GM19099 (cell line): ENCODE measurements around the gene IL36G.

Source experiments
- POLR2A ChIP-seq: IDR thresholded peaks from 3 replicates; pipeline ENCODE4 v1.6.1; 2011; ENCODE audit warnings: low read depth; ENCODE audit not compliant: insufficient read length; ENCODE audit errors: extremely low read depth

The IL36G gene

DNA sequence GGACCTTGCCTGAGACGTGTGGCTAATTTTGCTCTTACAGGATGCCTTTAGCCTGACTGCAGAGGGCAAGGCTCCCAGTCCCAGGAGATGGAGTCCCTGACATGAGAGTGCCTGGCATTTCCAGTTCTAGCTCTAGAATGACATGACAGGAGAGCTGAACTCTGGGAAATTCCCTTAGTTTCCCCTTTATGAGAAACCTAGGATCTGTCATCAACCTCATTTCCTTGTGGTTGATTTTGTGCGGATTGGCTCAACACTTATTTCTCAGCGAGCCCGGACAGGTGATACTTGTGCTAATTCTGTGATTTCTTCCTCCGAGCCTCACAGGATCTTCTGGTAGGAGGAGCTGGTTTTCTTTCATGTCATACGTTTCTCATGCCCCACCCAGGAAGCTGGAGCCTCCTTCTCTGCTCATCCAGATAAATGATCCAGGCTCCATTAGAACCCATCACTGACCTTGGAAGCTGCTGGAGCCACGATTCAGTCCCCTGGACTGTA lies at the start of gene IL36G:
Gene IL36G, plus strand, starts transcription at position 448 of the 498 bp plus-strand sequence. CDS start 633 bp downstream, outside the sequence.
- no peak for TF ChIP-seq POLR2A

DNA sequence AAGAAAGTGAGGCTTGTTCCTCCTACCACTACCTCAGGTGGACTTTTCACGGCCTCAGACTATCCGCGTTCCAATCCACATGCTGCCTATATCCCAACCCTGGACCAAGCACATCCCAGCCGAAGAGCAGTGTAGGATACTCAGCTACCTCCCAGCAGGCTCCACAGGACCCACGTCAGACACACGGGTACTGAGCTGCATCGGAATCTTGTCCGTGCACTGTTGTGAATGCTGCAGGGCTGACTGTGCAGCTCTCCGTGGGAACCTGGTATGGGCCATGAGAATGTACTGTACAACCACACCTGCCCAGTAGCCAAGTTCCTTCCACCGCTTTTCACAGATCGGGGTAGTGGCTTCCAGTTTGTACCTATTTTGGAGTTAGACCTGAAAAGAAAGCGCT lies 44.5 kb upstream of the IL36G start:
- no peak for TF ChIP-seq POLR2A

DNA sequence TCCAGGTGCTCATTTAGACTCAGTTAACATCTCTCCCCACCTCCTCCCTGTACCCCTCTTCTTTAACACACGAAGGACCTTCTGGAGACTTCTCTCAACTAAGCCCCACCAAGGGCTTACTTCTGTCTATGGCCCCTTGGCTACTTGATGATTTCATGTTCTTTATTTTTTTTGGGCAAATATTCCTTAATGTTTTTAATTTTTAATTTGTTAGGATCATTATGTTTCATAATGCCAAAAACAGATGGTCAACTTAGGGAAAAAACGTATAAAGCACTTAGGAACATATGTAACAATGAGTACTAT lies 40.9 kb upstream of the IL36G start:
- no peak for TF ChIP-seq POLR2A

DNA sequence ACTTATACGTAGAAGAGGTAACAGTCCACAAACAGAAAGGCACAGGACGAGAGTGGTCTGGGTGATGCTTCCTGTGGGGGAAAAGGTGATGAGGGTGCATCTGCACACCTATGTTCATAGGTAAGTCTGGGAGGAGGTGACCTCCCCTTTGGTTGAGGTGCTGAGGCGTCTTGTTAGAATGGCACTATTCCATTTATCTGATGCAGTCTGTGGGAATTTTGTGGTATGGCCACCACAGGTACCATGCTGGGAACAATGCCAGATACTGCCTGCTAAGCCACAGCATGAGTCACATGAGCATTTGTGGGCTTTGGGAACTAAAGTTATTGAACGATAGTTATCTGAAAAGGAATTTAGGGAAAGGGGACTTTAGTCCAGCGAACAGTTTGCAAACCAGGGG lies 38.9 kb upstream of the IL36G start:
- TF ChIP-seq POLR2A = no peak

DNA sequence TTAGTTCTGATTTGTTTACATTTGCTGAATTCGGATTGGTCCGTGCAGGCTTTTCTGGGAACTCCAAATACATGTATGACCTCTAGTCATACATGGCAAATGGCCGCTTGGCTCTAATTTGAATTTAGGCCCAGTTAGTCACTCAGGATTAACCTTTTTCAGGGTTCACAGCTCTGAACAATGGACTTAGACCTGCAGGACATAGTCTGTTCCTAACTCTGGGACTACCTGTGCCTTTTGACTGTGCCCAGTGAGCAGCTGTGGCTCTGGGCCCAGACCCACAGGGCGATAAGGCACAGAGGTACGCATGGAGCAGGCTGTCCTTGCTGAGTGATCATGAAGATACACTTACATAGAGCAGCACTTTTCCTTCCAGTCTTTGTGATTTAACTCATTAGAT lies 38.4 kb upstream of the IL36G start:
- TF ChIP-seq POLR2A = no peak

DNA sequence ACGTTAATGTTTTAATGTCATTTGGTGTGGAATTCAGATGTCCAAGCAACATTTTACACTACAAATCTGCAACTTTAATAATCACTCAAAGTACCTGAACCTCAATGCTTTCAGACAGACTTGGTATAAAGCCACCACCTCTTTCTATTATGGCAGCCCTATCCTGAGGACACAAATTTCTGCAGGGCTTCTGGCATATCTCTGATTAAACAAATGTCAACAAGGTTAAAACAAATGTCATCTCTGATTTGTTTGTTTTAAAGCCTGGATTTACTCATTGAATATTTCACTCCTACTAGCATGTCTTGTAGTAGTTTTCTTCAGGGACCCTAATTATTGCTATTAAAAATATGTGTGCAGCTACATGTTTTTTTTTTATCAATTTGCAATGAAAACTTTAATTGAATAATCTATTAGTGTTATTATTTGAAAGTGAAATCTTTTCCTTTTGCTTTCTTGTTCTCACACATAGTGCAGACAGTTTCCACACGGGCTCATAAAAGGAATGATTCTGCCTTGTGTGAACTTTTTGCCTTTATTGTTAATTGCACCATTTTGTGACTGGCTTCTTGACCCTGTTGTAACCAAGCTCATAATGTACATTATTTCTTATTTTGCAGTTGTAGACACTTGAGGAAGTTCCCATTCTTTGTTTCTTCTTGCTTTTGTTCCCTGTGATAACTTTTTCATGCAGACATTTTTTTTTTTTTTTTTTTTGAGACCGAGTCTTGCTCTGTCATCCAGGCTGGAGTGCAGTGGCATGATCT lies 36.8 kb upstream of the IL36G start:
- no peak for TF ChIP-seq POLR2A

DNA sequence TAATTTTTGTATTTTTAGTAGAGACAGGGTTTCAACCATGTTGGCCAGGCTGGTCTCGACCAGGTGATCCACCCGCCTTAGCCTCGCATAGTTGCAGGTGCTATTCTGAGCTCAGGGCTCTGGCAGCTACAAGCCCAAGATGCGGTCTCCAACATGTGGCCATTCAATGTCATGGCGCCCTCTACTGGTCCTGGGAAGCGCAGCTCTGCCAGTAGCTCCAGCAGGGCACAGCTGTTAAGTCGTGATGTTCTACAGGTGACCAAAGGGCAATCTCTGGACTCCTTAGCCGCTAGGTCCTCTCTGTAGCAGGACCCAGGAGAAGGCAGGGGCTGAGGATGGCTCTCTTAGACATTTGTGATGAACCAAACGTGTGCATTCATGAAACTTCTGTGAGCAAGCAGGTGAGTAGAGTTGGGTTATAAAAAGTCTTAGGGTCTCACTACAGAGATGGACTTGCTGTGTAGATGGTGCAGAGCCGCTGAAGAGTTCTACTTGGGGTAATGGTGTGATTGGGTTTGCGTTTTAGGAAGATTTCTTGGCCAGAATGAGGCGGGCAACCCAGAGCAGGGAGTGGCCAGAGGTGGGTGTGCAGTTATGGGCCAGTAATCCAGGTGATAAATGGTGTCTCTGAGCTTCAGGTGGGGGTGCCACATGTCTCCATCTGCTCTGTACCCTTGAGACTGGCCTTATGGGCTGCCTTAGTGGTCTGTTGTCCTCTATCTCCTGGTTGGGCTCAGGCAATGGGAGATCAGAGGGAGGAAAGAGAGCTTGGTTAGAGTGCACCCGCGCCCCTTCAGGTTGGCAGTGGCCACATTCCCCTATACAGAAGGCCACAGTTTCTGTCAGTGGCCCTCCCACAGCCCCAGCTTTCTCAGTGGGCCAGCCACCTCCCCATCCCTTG lies 35.8 kb upstream of the IL36G start:
- TF ChIP-seq POLR2A = no peak

DNA sequence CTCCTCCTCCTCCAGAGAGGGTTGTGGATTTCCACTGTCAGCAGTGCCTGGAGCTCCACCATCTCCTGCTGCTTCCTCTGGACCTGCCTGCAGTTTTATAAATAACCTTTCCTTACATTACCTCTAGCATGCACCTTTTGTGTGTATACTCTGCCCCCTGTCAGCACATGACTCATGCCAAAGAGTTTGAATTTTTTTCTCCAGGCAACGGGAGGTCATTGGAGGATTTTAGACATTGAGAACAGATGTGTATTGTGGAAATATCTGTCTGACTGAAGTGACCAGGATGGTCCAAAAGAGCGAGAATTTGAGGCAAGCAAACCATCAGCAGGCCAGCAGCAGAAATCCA lies 35.2 kb upstream of the IL36G start:
- TF ChIP-seq POLR2A = no peak

DNA sequence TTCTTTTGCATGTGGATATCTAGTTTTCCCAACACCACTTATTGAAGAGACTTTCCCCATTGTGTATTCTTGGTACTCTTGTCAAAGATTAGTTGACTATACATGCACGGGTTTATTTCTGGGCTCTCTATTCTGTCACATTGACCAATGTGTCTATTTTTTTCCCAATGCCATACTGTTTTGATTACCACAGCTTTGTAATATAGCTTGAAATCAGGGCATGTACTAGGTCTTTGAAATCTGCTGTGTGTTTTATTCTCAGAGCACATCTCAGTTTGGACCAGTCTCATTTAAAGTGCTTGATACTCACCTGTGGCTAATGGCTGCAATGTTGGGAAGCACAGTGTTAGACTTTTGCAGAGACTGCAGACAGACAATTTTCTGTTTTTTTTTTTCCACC lies 32.8 kb upstream of the IL36G start:
- no peak for TF ChIP-seq POLR2A

DNA sequence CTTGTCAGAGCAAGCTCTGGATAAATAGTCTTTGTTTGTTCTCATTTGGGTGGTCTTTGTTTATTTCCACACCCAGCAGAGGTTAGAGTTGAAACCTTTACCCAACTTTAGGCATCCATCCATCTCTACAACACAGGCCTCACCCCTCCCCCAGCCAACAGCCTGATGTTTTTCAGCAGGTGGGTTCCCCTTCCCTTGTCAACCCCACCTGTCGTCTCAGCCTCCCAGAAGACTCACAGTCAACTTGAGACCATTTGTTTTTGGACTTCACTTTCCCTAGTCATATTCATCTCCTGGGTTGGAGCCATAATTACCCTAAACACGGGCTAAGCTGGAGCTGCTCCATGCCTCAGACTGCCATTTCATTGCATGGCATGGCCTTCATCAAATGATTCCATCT lies 31.7 kb upstream of the IL36G start:
- no peak for TF ChIP-seq POLR2A

DNA sequence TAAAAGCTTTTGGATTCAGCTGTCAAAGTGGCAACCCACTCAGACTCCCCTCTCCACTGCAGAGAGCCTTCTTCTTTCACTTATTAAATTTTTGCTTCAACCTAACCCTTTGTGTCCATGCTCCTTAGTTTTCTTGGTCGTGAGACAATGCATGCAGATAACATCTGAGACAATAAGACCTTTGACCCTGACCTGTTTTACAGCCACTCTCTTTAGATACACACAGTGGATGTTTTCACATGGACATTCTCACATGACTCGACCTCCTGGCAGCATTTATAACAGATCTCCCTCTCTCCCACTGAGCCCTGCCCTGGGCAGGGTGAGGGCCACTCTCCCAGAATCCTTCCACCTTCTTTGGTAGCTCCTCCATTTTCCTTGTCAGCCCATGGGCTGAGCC lies 30.4 kb upstream of the IL36G start:
- TF ChIP-seq POLR2A = no peak

DNA sequence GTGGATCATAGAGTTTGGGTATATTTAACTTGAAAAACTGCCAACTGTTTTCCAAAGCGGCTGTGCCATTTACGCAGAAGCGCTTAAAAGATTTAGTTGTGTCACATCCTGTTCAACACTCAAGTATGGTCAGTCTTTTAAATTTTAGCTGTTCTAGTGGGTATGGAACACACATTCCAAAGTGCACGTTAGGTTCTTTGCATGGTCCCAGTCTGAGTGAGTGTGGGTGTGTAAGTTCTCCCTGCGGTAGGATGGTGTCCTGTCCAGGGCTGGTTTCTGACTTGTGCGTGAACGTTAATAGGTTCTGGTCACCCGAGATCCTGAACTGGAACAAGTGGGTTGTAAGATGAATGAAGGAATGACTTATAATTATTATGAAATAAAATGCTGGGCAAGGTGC lies 28.4 kb upstream of the IL36G start:
- TF ChIP-seq POLR2A = no peak

DNA sequence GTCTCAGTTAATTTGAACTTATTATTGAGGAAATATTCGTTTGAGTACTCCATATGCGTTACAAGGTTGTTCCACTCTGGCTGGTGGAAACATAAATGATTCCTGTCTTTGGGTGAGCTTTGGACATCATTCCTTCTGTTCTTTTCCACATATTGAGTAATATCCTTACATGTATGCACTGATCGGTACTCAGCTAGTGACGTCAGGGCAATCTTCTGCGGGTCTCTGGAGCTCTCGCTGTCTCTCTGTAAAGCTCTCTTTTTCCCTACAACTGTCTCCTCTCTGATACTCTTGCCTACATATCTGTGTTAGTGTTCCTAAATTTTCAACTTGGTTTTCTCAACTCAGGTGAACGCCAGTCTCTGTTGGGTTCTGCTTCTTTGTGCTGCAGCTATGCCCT lies 23.4 kb upstream of the IL36G start:
- TF ChIP-seq POLR2A = no peak

DNA sequence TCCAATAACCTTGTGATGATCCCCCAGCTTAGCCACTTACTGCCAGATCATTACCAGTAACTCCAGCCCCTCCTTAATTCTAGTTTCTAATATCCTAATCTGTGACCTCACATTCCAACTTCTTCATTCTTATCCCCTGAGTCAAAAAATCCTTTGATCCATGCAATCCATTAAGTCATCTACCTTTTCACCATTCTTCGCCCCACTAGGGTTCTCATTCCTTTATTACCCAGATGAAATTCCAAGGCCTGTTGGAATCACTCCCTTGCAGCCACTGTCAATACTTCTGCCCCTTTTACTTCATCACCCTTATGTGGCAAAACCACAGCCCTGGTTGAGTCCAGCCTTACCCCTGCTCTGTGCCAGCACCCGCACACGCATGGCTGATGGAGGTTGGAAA lies 20.3 kb upstream of the IL36G start:
- TF ChIP-seq POLR2A = no peak

DNA sequence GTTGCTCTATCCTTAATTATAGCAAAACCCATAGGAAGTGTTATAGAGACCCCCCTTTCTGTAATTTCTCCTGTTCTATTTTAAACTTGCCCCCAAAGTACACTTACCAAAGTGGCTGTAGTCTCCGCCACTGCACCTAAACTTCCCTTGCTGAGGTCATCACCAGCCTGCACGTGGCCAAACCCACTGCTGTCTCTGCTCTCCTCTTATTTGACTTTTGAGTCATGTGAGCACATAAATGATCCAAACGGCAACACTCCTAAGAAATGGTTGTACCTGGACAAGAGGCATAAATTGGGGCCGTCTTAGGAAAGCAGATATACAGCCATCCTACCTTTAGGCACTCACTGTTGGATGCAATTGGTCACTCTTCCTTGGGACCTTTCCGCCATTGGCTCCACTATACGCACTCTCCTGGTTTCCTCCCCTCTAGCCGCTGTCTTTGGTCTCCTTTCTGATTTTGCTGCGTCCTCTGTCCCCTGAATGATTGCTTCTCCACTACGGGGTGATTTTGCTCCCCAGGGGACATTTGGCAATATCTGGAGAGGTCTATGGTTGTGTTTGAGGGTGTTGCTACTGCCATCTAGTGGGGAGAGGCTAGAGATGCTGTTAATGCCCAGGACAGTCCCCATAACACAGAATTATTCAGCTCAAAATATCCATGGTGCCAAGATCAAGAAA lies 19.2 kb upstream of the IL36G start:
- TF ChIP-seq POLR2A = no peak
